K562 (cell line): ENCODE results near the gene CIB2. TPM values are rescaled to one million over a fixed set of nuclear protein-coding genes. Genes with fewer than 3 reads are reported as not detected.

Source experiments
- ATF1 ChIP-seq, 2 experiments: fragments of 450-650 bp in 1 of 2; IDR thresholded peaks; 2 replicates each; pipeline ENCODE4 v1.6.1; 2016; ENCODE audit warnings: missing compliant biosample characterization in 1 of 2, missing genetic modification characterization in 1 of 2
- KLF16 ChIP-seq: IDR thresholded peaks from 2 replicates; pipeline ENCODE4 v1.6.1; 2016; ENCODE audit warnings: antibody characterized with exemption
- NONO ChIP-seq, 2 experiments: fragments of 200-400 bp in 1 of 2; fragments of 450-650 bp in 1 of 2; formaldehyde crosslinking in 1 of 2; IDR thresholded peaks; 2 replicates each; pipeline ENCODE4 v1.6.1; 2017; ENCODE audit warnings: low read depth in 2 of 2, mild to moderate bottlenecking in 2 of 2, moderate library complexity in 2 of 2, low read length in 1 of 2
- POLR2AphosphoS5 ChIP-seq: IDR thresholded peaks from 2 replicates; pipeline ENCODE4 v1.6.1; 2011; ENCODE audit warnings: mild to moderate bottlenecking, low read depth, low read length, moderate library complexity; ENCODE audit not compliant: control insufficient read depth, insufficient read depth
- RBM25 ChIP-seq: fragments of 200-400 bp; formaldehyde crosslinking; IDR thresholded peaks from 2 replicates; pipeline ENCODE4 v1.6.1; 2018; ENCODE audit warnings: low read length, low read depth, moderate library complexity; ENCODE audit not compliant: severe bottlenecking
- U2AF1 ChIP-seq: fragments of 200-400 bp; formaldehyde crosslinking; optimal IDR thresholded peaks from 2 replicates; pipeline ENCODE3; 2017; ENCODE audit warnings: mild to moderate bottlenecking, low read depth, low read length, moderate library complexity
- ZBTB8A ChIP-seq: fragments of 450-650 bp; IDR thresholded peaks from 2 replicates; pipeline ENCODE4 v1.6.1; 2018; ENCODE audit warnings: mild to moderate bottlenecking, moderate library complexity; ENCODE audit not compliant: partially characterized antibody
- ZEB2 ChIP-seq: fragments of 450-650 bp; IDR thresholded peaks from 2 replicates; pipeline ENCODE4 v1.6.1; 2016
- ZFP1 ChIP-seq: fragments of 450-650 bp; formaldehyde crosslinking; IDR thresholded peaks from 2 replicates; pipeline ENCODE4 v1.4.0; 2020; ENCODE audit warnings: mild to moderate bottlenecking, mixed read lengths
- ZNF3 ChIP-seq: fragments of 250-450 bp; sonication (Bioruptor Pico); IDR thresholded peaks from 2 replicates; pipeline ENCODE4 v1.5.0; 2021; ENCODE audit warnings: mild to moderate bottlenecking, moderate library complexity
- polyA plus RNA-seq, 8 experiments: library from polyadenylated mRNA; depleted of rRNA in 4 of 8; stranded (reverse) in 5 of 8; unstranded in 3 of 8; fragments of >200 nt; fragmentation: Nextera tagmentation in 2 of 8; fragmentation: Illumina TruSeq in 1 of 8; extraction: Ambion mirVana in 2 of 8; extraction: Trizol in 1 of 8; gene quantifications; 2 replicates each; pipeline versions ENCODE4 v1.2.1 to v1.2.3, GENCODE V29; 2011 to 2014; ENCODE audit warnings: inconsistent platforms in 1 of 8, missing spikeins in 1 of 8
- total RNA-seq, 7 experiments: library from RNA; depleted of rRNA in 6 of 7; stranded (reverse); fragments of >200 nt in 6 of 7; fragmentation: Illumina TruSeq in 2 of 7; extraction: Trizol in 2 of 7; gene quantifications; 2 replicates each; pipeline versions ENCODE4 v1.2.1 to v1.2.3, GENCODE V29; 2011 to 2021; ENCODE audit warnings: low replicate concordance in 1 of 7
- TF ChIP-seq, protein P1 (sequence below): sonication (generic); formaldehyde crosslinking; IDR thresholded peaks from 2 replicates; pipeline ENCODE4 v1.8.1; 2022; ENCODE audit warnings: missing genetic modification reagents
- TF ChIP-seq, protein P2 (sequence below), 2 experiments: fragments of 450-650 bp; formaldehyde crosslinking in 1 of 2; IDR thresholded peaks; 2 replicates each; pipeline versions ENCODE4 v1.4.0 to v1.6.1; 2014 to 2020; ENCODE audit warnings: mild to moderate bottlenecking in 2 of 2, borderline replicate concordance in 1 of 2, low read depth in 1 of 2
- TF ChIP-seq, protein P3 (sequence below), 3 experiments: fragments of 200-800 bp in 1 of 3; sonication (Bioruptor generic) in 1 of 3; sonication (generic) in 1 of 3; formaldehyde crosslinking in 1 of 3; IDR thresholded peaks; 2 replicates each; pipeline versions ENCODE4 v1.6.1 to v1.8.0; 2016 to 2022; ENCODE audit warnings: mild to moderate bottlenecking in 2 of 3, missing compliant biosample characterization in 2 of 3, missing genetic modification characterization in 2 of 3, missing genetic modification reagents in 1 of 3
- TF ChIP-seq, protein P4 (sequence below): sonication (generic); formaldehyde crosslinking; IDR thresholded peaks from 2 replicates; pipeline ENCODE4 v1.8.0; 2022; ENCODE audit warnings: missing genetic modification reagents, mild to moderate bottlenecking, moderate library complexity, borderline replicate concordance

The CIB2 gene
- total and polyA plus RNA-seq, 9 of the 15 experiments (the other 6 are each of a cell fraction or from before 2014, with no cell fraction given) = 1.5 to 37.4 (median 19.4) TPM

DNA sequence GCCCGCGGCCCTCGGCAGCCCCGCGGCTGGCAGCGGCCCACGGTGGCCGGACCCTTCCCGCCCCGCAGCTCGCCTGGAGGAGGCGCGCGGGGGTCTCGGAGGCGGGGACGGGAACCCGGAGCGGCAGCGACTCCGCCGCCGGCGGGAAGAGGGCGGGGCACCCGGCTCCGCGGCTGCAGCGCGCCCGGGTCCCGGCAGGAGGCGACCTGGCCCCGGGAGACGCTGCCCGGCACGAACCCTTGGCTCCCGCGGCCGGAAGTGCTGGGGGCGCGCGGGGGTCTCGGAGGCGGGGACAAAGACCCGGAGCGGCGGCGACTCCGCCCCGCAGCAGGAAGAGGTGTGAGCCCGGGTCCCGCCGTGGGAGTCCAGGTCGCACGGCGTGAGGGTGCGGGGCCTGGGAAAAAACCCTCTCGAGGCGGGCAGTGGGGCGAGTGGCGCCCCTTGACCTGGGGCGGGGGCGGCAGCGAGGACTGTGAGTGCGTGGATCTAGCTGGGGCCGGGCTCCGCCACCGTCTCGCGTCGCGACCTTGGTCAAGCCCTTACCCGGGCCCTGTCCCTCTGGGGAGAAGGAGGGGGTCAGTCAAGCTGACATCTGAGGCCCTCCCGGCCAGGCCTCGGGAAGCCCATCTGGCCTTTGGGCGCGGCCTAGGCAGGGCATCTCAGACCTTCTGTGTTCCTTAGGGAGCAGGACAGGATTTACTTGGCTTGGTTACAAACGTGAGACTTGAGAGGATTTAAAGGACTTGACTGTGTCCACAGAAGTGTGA lies at the start of gene CIB2 (continued):
- TF ChIP-seq, protein P1, sequence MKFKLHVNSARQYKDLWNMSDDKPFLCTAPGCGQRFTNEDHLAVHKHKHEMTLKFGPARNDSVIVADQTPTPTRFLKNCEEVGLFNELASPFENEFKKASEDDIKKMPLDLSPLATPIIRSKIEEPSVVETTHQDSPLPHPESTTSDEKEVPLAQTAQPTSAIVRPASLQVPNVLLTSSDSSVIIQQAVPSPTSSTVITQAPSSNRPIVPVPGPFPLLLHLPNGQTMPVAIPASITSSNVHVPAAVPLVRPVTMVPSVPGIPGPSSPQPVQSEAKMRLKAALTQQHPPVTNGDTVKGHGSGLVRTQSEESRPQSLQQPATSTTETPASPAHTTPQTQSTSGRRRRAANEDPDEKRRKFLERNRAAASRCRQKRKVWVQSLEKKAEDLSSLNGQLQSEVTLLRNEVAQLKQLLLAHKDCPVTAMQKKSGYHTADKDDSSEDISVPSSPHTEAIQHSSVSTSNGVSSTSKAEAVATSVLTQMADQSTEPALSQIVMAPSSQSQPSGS (CRISPR knock-in tag) = no peak
- no peak for TF ChIP-seq ZFP1 (CRISPR knock-in tag)
- peak; percentile 45; the same call in 1 of the 2 replicates for TF ChIP-seq POLR2AphosphoS5
- peak in 1 of 2 experiments; percentile 79; a peak in 2 of 4 replicates for TF ChIP-seq NONO (IDR thresholded peaks at IDR 0.05; ENCODE audit: low read depth in 2 of 2, low read length in 1 of 2)
- TF ChIP-seq KLF16 = no peak
- TF ChIP-seq, protein P2, sequence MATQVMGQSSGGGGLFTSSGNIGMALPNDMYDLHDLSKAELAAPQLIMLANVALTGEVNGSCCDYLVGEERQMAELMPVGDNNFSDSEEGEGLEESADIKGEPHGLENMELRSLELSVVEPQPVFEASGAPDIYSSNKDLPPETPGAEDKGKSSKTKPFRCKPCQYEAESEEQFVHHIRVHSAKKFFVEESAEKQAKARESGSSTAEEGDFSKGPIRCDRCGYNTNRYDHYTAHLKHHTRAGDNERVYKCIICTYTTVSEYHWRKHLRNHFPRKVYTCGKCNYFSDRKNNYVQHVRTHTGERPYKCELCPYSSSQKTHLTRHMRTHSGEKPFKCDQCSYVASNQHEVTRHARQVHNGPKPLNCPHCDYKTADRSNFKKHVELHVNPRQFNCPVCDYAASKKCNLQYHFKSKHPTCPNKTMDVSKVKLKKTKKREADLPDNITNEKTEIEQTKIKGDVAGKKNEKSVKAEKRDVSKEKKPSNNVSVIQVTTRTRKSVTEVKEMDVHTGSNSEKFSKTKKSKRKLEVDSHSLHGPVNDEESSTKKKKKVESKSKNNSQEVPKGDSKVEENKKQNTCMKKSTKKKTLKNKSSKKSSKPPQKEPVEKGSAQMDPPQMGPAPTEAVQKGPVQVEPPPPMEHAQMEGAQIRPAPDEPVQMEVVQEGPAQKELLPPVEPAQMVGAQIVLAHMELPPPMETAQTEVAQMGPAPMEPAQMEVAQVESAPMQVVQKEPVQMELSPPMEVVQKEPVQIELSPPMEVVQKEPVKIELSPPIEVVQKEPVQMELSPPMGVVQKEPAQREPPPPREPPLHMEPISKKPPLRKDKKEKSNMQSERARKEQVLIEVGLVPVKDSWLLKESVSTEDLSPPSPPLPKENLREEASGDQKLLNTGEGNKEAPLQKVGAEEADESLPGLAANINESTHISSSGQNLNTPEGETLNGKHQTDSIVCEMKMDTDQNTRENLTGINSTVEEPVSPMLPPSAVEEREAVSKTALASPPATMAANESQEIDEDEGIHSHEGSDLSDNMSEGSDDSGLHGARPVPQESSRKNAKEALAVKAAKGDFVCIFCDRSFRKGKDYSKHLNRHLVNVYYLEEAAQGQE (IDR thresholded peaks at IDR 0.05; ENCODE audit: borderline replicate concordance) = peak; percentile 71
- TF ChIP-seq, protein P2 (CRISPR knock-in tag; IDR thresholded peaks at IDR 0.05; ENCODE audit: low read depth) = 0 out of 2 replicates have a peak, but pooled peaks have one; percentile 57
- TF ChIP-seq ZEB2 = no peak
- TF ChIP-seq, protein P3, sequence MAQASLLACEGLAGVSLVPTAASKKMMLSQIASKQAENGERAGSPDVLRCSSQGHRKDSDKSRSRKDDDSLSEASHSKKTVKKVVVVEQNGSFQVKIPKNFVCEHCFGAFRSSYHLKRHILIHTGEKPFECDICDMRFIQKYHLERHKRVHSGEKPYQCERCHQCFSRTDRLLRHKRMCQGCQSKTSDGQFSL (CRISPR knock-in tag; IDR thresholded peaks at IDR 0.05) = no peak
- TF ChIP-seq, protein P3 (tag; IDR thresholded peaks at IDR 0.05) = no peak
- TF ChIP-seq, protein P4, sequence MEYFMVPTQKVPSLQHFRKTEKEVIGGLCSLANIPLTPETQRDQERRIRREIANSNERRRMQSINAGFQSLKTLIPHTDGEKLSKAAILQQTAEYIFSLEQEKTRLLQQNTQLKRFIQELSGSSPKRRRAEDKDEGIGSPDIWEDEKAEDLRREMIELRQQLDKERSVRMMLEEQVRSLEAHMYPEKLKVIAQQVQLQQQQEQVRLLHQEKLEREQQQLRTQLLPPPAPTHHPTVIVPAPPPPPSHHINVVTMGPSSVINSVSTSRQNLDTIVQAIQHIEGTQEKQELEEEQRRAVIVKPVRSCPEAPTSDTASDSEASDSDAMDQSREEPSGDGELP (CRISPR knock-in tag) = peak; percentile 61; the same call in 1 of the 2 replicates
- TF ChIP-seq RBM25 = peak; percentile 45
- TF ChIP-seq ATF1 (CRISPR knock-in tag; IDR thresholded peaks at IDR 0.05) = no peak
- peak; percentile 50 for TF ChIP-seq ATF1 (tag; IDR thresholded peaks at IDR 0.05)
- peak; percentile 37 for TF ChIP-seq U2AF1
- TF ChIP-seq ZNF3 = no peak
- TF ChIP-seq ZBTB8A = no peak
